G401.6 (cell line): ENCODE results near the gene RALBP1.
"Not testable (repeated sequence)": the region's sequence is repeated elsewhere in the genome, so short reads cannot be mapped to it uniquely, and the experiment has no call there.

Source experiments
- FAIRE-seq: peaks from 2 replicates; lab custom pipeline; 2012; peaks lifted over from hg19 to GRCh38; lab: Jason Lieb, UNC

Gene RALBP1

DNA sequence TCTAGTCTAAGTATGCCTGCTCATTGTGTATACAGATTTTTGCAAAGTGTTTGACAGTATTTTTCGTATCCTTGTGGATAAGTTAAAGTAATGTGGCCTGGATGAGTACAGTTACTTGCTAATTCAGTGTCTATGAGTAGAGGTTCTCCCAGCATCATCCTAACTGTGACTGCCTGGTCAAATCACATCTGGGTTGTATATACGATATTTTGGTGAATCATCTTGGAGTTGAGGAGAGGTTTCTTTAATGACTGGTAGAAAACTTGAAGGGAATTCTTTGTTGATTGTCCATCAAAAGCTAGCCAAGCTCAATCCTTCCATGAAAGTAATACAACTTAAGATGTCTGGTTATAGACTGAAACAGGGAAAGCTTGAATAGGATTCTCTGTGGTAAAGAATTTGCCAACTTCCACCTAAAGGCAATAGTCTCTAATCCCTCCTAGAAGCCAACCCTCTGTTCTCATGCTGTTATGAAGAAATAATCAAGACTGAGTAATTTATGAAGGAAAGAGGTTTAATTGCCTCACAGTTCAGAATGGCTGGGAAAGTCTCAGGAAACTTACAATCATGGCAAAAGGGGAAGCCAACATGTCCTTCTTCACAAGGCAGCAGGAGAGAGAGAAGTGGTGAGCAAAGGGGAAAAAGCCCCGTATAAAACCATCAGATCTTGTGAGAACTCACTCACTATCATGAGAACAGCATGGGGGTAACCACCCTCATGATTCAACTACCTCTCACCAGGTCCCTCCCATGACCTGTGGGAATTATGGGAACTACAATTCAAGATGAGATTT lies 19.4 kb upstream of the RALBP1 start:
- no peak for FAIRE-seq

DNA sequence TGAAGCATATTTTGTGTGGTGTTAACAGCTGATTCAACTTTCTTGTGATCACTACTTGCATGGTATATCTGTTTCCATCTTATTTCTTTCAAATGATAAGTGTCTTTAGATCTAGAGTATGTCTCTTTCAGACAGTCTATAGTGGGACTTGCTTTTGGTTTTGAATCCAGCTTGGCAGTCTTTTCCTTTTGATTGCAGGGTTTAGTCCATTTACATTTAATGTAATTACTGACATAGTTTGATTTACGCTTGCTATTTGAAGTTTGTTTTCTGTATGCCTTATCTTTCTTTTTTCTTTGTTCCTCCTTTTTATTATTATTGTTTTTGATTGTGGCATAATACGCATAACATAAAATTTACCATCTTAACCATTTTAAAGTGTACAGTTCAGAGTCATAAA lies 9.2 kb upstream of the RALBP1 start:
- no peak for FAIRE-seq

DNA sequence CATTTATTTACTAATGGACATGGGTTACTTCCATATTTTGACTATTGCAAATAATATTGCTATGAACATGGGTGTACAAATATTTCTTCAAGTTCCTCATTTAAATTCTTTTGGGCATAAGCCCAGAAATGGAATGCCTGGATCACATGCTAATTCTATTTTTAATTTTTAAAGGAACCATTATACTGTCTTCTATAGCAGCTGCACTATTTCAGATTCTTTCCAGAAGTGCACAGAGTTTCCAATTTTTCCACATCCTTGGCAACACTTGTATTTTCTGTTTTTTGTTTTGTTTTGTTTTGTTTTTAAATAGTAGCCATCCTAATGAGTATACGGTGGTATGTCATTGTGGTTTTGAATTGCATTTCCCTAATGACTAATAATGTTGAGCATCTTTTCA lies 8.5 kb upstream of the RALBP1 start:
- FAIRE-seq, result no peak

DNA sequence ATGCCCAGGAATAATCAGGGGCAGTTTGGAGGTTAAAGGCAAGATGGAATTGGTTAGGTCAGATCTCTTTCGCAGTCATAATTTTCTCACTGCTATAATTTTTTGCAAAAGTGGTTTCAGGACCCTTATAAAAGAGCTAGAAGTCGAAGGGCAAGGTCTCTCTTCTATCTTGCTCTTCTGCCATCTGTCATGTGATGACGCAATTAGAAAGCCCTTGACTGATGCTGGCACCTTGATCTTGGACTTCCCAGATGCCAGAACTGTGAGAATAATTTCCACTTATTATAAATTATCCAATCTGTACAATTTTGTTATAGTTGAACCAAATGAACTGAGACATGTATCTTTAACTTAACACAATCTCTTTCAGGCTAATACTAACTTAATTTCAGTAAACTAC lies 6.3 kb upstream of the RALBP1 start:
- no peak for FAIRE-seq

DNA sequence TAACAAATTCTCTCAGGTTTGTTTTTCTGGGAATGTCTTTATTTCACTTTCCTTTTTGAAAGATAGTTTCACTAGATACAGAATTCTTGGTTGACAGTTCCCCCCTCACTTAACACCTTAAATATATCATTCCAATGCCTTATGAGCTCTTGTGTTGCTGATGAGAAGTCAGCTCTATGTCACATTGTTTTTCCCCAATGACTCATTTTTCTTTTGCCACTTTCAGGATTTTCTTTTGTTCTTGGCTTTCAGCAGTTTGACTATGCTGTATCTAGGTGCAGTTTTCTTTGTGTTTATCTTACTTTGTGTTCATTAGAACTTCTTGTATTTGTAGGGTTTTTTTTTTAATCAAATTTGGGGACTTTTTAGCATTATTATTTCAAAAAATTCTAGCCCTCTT lies 5.6 kb upstream of the RALBP1 start:
- no peak for FAIRE-seq

DNA sequence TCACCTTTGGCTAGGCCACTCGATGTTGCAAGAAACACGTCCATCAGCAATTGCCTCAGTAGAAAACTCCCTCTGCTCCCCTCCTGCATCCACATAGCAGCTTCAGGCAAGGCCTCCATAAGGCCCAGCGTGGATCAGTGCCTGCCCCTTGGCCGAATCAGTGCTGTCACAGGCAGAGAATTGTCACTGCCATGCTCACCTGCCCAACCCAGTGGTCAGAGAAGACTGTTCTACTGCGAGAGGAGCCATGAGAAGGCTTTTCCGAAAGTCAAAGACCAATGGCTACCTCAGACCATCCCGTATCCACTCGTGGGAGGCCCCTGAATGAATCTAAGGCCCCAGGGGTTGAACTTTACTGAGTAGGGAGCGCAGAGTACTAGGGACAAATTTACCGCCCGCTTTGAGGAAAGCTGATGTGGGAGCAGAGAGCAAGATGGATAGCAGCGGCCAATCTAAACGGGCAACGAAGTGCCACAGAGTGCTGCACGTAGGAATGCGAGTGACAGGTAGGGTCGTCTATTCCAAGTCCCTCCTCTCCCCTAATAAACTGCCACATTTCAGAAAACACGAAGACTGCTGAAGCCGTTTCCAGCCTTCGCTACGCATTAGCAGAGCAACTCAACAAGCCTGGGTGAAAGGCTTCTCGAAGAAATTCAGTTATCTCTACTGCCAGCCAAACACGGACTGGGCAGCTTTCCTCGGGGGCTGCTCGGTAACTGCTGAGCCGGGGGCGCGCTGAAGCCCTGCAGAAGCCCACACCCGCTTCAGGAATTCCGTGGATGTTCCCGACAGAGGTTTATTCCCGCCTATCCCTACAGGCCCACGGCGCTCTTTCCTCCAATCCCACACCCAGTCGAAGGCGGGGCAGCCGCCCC lies 968 bp upstream of the RALBP1 start:
- FAIRE-seq, result no peak

DNA sequence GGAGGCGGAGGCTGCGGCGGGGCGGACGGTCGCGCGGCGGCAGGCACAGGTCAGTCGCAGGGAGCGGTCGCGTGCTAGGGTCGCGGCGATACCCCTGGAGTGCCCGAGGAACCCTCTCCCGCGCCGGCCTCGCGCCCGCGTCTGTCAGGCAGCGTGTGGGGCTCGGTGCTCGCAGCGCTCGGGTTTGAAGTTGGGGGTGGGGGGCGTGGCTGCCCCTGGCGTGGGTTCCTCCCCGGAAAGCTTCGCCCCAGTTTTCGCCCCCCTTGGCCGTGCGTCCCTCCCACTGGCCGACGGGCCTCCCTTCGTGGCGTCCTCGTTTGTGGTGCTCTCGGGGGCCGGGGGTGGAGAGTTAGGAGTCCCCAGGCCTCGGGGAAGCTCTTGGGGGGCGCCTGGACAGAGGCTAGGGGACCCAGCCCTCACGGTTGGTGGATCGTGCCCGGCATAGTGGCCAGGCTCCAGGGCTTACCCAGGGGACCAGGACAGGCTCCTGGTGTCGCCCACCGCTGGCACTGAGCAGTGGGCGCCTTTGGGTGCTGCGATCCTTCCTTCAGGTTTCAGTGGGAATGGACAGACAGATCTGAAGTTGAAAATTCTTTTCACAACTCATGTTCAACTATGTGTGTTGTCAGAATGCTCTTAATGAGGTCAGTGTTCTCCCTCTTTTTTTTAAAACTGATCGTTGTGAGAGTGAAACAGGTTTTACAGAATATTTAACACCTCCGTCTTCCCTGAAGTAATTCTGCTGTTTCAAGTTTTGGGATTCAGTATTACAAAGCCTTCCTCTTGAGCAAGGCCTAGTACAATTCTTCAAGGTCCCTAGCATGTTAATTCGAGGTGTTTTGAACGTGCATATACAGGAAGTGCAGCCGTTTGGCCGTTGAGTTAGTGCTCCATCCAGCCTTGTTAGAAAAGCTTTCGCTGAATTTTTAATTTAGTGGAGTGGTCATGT lies 604 bp downstream of the RALBP1 start:
- FAIRE-seq, result no peak

DNA sequence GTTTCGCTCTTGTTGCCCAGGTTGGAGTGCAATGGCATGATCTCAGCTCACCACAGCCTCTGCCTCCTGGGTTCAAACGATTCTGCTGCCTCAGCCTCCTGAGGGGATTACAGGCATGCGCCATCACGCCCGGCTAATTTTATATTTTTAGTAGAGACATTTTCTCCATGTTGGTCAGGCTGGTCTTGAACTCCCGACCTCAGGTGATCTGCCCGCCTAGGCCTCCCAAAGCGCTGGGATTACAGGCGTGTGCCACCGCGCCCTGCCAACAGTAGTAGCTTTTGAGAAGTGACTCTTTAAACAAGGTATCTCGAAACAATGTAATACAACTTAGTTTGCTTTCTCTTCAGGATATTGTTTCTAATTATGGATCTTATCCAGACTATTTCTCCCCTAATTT lies 1.6 kb downstream of the RALBP1 start:
- FAIRE-seq, result not testable (repeated sequence)

DNA sequence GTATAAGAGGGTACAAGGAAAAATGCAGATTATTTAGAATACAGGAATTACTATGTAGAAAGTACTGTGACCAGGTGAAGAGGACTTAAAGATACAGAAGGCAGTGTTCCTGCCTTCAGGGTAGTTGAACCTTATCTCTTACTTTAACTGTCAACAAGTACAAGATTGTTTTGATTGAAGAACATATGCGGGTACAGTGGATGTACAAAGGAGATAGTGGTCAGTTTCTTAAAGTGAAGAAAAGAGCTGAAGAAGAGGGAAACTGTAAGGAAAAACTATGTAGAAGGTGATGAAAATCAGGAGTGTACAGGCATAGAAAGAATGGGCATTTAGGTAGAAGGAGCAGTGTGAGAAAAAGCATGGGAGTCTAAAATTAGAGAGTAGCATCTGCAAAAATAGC lies 2.2 kb downstream of the RALBP1 start:
- FAIRE-seq, result no peak

DNA sequence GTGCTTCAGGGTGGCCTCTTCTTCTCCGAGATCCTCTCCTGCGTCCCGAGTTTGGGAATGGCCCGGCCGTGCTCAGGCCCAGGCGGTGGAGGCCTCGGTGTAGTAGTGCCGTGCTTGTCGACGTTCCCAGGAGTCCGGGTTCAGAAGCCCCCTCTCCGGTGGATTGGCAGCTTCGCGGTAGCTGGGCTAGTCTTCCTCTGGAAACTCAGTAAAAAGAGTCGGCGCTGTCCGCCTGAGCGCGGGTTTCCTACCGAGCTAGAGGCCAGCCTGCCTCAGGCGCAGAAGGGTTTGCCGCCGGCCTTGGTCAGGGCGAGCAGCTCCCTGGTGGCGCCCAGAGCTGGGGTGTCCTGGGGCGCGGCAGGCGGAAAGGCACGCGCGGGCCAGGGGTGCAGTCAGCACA lies 3.2 kb downstream of the RALBP1 start:
- FAIRE-seq, result no peak

DNA sequence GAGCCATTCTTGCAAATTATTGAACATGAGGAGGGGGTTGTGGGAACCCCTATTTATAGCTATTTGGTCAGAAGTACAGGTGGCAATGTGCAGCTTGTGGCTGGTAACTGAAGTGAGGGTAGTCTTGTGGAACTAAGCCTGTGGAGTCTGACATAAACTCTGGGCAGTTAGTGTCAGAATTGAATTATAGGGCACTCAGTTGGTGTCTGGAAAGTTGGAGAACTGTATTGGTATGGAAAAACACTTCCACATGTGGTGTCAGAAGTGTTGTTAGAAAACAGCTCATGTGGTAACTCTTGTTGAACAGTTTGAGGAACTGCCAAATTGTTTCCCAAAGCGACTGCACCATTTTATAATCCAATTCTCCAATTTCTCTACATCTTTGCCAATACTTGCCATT lies 7.5 kb downstream of the RALBP1 start:
- FAIRE-seq, result no peak

DNA sequence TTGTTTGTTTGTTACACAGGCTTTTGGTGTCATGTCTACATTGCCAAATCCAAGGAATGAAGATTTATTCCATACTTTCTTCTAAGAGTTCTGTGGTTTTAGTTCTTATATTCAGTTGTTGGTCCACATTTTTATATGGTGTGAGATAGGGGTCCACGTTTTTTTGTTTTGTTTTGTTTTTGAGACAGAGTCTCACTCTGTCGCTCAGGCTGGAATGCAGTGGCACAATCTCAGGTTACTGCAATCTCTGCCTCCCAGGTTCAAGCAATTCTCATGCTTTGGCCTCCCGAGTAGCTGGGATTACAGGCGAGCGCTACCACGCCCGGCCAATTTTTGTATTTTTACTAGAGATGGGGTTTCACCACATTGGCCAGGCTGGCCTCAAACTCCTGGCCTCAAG lies 8.2 kb downstream of the RALBP1 start:
- no peak for FAIRE-seq

DNA sequence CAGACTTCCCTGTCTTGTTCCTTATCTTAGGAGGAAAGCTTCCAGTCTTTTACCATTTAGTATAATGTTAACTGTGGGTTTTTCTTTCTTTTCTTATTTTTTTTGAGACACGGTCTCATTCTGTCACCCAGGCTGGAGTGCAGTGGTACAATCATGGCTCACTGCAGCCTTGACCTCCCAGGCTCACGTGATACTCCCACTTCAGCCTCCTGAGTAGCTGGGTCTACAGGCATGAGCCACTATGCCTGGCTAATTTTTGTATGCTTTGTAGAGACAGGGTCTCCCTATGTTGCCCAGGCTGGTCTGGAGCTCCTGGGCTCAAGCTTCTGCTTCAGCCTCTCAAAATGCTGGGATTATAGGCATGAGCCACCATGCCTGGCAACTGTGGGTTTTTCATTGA lies 9.5 kb downstream of the RALBP1 start:
- not testable (repeated sequence) for FAIRE-seq

DNA sequence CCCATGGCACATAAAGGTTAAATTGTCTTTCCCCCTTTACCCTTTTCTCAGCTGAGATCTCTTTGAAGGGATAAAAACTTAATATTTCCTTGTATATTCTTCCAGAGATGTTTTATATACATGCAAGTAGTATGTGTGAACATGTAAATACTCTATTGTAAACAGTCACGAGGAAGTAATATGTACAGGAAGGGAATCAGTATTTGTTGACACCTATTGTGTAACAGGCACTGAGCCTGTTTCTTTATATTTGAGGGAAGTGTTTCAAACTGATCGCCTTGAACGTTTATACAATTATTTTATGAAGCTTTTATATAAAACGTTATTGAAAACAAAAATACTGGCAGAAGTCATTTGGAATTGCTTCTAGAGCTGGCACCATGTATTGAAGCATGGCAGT lies 13.2 kb downstream of the RALBP1 start:
- no peak for FAIRE-seq

DNA sequence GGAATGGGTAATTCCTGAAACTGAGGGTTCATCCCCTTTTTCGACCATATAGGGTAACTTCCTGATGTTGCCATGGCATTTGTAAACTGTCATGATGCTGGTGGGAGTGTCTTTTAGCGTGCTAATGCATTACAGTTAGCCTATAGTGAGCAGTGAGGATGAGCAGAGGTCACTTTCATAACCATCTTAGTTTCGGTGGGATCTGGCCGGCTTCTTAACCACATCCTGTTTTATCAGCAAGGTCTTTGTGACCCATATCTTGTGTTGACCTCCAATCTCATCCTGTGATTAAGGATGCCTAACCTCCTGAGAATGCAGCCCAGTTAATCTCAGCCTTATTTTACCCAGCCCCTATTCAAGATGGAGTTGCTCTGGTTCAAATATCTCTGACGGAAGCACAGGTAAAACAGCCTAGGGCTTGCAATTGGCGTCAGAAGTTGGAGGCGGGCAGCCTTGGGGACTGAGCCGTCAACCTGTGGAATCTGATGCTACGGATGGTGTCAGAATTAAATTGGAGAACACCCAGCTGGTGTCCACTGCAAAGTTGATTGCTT lies 19.5 kb downstream of the RALBP1 start:
- FAIRE-seq, result no peak

DNA sequence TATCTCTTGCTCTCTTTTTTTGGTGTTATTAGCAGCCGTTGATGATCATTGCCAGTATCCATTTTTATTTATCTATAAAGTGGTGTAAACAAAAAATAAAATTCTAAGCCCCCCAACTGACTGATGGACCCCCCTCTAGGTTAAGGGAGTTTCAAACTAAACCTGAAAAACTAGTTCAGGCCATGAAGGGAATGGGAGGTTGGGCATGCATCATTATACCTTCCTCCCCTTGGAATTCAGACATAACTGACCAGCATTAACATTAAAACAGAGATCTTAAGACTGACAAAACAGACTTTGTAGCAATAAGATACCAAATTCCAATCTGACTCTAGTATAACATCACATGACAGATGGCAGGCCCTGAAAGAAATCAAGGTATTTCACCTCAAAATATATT lies 20.2 kb downstream of the RALBP1 start:
- no peak for FAIRE-seq

DNA sequence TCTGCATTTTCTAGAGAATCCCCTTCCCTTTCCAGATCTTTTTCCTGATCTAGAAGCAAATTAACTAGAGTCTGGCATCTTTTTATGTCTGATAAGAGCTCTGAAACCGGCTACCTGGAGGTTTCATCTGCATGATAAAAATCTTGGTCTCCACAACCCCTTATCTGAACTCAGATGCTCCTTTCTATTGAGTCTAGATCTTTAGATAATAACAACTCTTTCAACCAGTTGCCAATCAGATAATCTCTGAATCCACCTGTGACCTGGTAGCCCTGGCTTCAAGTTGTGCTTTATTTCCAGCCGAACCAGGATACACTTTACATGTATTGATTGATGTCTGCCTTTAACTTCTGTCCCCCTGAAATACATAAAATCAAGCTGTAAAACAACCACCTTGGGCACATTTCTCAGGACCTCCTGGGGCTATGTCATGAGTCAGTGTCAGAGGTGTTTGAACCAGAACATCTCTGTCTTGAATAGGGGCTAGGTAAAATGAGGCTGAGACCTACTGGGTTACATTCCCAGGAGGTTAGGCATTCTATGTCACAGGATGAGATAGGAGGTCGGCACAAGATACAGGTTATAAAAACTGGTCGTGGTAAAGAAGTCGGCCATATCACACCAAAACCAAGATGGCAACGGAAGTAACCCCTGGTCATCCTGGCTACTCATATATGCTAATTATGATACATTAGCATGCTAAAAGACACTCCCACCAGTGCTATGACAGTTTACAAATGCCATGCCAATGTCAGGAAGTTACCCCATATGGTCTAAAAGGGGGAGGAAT lies 20.8 kb downstream of the RALBP1 start:
- FAIRE-seq, result no peak

DNA sequence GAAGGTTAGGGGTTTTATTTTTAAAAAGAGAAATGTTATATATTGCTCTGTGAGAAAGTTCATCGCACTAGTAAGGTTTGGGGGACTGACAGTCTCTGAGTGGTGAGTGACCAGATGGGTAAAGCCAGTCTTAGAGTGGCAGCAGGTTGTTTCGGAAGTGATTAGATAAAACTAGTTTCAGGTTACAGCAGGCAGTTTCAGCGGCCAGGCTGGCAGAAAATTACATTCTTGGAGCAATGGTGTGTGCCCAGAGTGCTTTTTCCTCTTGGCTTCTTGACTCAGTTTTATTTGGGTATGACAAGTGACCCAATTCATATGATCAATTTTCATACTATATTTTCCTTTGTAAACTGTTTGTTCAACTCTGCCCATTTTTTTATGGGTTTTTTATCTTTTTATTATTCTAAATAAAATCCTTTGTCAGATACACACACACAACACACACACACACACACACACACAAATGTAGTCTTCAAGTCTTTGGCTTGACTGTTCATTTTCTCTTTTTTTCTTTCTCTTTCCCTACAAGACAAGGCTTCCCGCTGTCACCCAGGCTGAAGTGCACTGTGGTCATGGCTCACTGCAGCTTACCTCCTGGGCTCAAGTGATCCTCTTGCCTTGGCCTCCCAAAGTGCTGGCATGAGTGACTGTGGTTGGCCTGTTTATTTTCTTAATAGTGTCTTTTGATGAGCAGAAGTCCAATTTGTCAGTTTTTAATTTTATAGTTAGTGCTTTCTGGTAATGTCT lies 30.9 kb downstream of the RALBP1 start:
- no peak for FAIRE-seq

DNA sequence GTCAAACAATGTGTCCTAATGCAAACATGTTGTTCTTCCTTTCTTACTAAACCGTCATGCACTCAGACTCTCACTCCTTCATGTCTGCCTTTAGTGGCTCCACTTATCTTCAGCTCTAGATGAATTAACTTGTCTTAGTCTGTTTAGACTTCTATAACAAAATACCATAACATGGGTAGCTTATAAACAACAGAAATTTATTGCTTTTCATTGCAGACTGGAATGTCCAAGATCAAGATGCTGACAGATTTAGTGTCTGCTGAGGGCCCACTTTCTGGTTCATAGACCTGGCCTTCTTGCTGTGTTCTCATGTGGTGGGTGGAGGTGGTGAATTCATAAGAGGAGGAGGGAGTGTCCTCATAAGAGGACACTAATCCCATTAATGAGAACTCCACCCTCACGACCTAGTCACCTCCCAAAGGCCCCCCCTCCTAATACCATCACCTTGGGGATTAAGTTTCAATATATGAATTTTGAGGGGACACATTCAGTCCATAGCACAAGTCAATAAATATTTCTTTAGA lies 32.3 kb downstream of the RALBP1 start:
- FAIRE-seq, result no peak

DNA sequence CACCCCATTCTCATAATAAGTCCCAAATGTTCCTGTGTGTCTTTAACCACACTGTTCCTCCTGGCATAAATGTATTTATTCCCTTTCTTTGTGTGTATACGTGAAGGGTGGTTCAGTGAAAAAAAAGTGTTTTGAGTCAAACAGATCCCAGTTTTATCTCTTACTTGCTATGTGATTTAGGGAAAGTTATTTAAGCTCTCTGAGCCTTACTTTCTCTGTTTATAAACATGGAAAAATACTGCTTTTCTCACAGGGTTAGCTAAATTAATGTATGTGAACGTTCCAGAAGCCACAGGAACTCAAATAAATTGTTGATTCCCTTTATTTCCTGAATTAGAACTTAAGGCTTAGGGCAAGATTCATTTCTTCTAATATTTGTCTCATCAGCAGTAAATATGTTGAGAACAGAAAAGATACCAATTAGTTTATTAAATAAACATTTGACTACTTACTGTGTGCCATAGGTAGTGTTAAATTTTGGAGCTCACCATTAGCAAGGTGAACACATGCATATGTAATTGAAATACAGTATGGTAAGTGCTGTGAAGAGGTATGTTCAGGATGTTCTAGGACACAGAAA lies 33.2 kb downstream of the RALBP1 start:
- no peak for FAIRE-seq
